Adipocyte (in vitro differentiated cells): Measurements from ENCODE around the gene TBC1D20.
"Not testable (repeated sequence)": the region's sequence is repeated elsewhere in the genome, so short reads cannot be mapped to it uniquely, and the experiment has no call there.

Source experiments
- DNase-seq: peaks from one replicate; pipeline ENCODE4 v3.0.0-alpha.2; 2015; ENCODE audit warnings: low read depth
- H3K27me3 ChIP-seq: replicated peaks from 2 replicates; pipeline ENCODE4 v1.7.0; 2013; ENCODE audit warnings: mild to moderate bottlenecking, low read length, moderate library complexity; ENCODE audit not compliant: control insufficient read depth, insufficient read depth
- H3K36me3 ChIP-seq: 2 replicates; pipeline ENCODE4 v1.7.0; 2013; ENCODE audit warnings: low read length, mild to moderate bottlenecking, moderate library complexity; ENCODE audit not compliant: control insufficient read depth, insufficient read depth, severe bottlenecking
- H3K4me1 ChIP-seq: 2 replicates; pipeline ENCODE4 v1.7.0; 2013; ENCODE audit warnings: mild to moderate bottlenecking, low read length, moderate library complexity; ENCODE audit not compliant: control insufficient read depth, insufficient read depth
- H3K4me3 ChIP-seq: 2 replicates; pipeline ENCODE4 v1.7.0; 2013; ENCODE audit warnings: mild to moderate bottlenecking, low read length, moderate library complexity
- H3K9ac ChIP-seq: 2 replicates; pipeline ENCODE4 v1.7.0; 2013; ENCODE audit warnings: mild to moderate bottlenecking, low read length, moderate library complexity
- H3K9me3 ChIP-seq: 2 replicates; pipeline ENCODE4 v1.7.0; 2013; ENCODE audit warnings: mild to moderate bottlenecking, low read length, moderate library complexity; ENCODE audit not compliant: control insufficient read depth

The TBC1D20 gene

DNA sequence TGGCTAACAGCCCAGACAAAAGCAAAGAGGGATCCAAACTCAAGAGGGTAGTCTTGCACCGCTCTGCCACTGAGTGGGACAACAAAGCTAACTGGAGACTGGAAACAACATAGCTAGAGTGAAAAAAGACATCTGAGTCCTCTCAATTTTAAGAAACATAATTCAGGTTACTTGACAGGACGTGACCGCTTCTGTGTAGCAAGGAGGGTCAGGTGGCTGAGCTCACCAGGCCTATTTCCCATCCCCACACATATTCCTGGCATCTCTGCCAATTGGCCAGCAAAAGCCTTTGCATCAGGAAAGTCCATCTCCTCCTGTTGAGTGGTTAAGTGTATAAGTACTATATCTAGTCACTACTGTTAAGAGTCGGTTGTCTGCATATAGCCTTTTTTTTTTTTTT is 25.3 kb upstream of the TBC1D20 start:
- no peak overlapping the region for H3K9ac ChIP-seq
- H3K4me1 ChIP-seq, result peaks cover 12% of the 10 kb centered on the region
- H3K27me3 ChIP-seq, result no peaks in the 10 kb centered on the region
- no peak for DNase-seq
- H3K4me3 ChIP-seq, result no peak overlapping the region
- peaks cover 86% of the 10 kb centered on the region for H3K36me3 ChIP-seq
- no peaks in the 10 kb centered on the region for H3K9me3 ChIP-seq

DNA sequence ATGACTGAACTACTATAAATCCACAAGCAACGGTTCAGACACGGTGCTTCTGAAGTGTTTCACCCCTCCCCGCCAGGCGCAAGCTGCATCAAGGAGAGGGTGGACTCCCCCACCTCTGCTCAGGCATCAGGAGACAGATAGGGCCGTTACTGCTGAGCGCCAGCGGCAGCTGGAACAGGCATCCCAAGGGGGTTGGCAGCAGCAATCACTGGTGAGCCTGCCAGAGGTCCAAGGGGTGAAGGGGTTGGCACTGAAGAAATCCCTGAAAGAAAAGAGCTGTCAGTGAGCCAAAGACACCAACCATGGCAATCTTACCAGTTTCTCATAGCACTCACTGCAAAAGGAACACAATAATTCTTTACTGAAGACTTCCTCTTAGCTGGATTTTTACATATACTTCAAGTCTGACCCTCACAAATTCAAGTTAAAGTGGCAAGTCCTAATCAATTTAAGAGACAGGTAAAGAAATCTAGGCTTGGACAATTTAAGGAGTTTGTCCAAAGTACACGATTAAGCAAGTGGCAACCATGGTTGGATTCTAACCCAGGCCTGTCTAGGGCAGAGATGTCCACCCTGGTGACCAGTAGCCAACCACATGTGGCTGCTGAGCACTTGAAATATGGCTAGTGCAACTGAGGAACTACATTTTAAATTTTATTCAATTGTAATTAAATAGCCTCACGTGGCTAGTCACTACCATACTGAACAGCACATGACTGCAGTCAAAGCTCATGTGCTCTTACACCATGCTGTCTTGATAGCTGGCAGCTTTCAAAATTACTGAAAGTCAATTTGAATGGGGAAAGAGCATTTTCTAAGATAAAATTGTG is 21.7 kb upstream of the TBC1D20 start:
- no peak for DNase-seq
- Histone ChIP-seq H3K9me3 (no peaks in the 10 kb centered on the region), H3K4me1 (peaks cover 10% of the 10 kb centered on the region), H3K36me3 (peaks cover 86% of the 10 kb centered on the region), H3K4me3 (no peak overlapping the region), H3K9ac (no peak overlapping the region), H3K27me3 (no peaks in the 10 kb centered on the region)

DNA sequence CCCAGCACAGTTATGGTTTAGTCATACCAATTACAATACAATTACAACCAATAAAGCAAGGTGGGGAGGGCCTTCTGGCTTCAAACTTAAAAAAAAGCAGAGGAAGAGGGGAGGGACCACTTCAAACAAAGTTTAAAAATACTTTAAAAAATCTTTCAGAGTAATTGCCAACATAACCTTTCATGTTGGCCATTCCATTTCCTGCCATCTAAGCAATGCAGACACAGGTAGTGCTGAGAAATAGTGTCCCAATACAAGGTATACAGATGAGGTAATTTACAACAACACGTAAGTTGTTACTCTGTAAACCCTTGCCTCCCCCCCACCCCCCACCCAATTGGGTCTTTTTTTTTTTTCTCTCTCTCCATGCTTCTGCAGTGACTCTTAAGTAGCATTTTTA is 18.8 kb upstream of the TBC1D20 start:
- H3K36me3 ChIP-seq, result peaks cover 62% of the 10 kb centered on the region
- H3K4me1 ChIP-seq, result peaks cover 27% of the 10 kb centered on the region
- no peak overlapping the region for H3K4me3 ChIP-seq
- H3K9me3 ChIP-seq, result no peaks in the 10 kb centered on the region
- DNase-seq, result no peak
- H3K27me3 ChIP-seq, result no peaks in the 10 kb centered on the region
- no peak overlapping the region for H3K9ac ChIP-seq

- no peak overlapping the region for H3K4me3 ChIP-seq
- peaks cover 31% of the 10 kb centered on the region for H3K4me1 ChIP-seq
- no peaks in the 10 kb centered on the region for H3K27me3 ChIP-seq
- H3K9ac ChIP-seq, result no peak overlapping the region
- no peaks in the 10 kb centered on the region for H3K9me3 ChIP-seq
- peaks cover 51% of the 10 kb centered on the region for H3K36me3 ChIP-seq
- DNase-seq, result no peak
These were observed 17.7 kb upstream of the TBC1D20 start for GRCh38 chr20:480044-480443.

DNA sequence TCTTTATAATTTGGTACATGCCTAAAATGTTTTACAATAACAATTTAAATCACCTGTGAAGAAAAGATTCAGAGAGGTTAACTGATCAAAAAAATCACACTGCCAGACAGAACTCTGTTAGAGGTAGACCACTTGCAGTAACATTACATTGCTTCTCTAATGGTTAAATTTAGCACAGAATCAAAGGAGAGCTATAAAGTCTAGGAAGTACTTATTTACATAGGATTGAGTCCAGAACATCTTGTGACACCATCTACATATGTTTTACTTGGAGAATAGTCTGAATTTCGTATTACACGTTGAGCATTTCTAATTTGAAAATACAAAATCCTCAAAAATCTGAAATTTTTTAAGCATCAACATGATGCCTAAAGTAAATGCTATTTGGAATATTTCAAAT is 17.2 kb upstream of the TBC1D20 start:
- Histone ChIP-seq H3K4me3 (no peak overlapping the region), H3K9me3 (no peaks in the 10 kb centered on the region), H3K4me1 (peaks cover 29% of the 10 kb centered on the region), H3K9ac (no peak overlapping the region), H3K27me3 (no peaks in the 10 kb centered on the region), H3K36me3 (peaks cover 51% of the 10 kb centered on the region)
- peak; percentile 24 for DNase-seq

GRCh38 chr20:478949-479429 is 16.7 kb upstream of the TBC1D20 start:
- peaks cover 46% of the 10 kb centered on the region for H3K36me3 ChIP-seq
- no peak overlapping the region for H3K4me3 ChIP-seq
- no peak overlapping the region for H3K9ac ChIP-seq
- no peaks in the 10 kb centered on the region for H3K9me3 ChIP-seq
- DNase-seq, result peak; percentile 89
- H3K4me1 ChIP-seq, result peaks cover 24% of the 10 kb centered on the region
- H3K27me3 ChIP-seq, result no peaks in the 10 kb centered on the region

- Histone ChIP-seq H3K36me3 (peaks cover 39% of the 10 kb centered on the region), H3K4me1 (peaks cover 21% of the 10 kb centered on the region), H3K9ac (peak overlapping the region; percentile 40), H3K4me3 (peak overlapping the region; percentile 8), H3K9me3 (no peaks in the 10 kb centered on the region), H3K27me3 (no peaks in the 10 kb centered on the region)
- DNase-seq, result peak; percentile 79
These were observed 15.9 kb upstream of the TBC1D20 start for GRCh38 chr20:478010-478948.

DNA sequence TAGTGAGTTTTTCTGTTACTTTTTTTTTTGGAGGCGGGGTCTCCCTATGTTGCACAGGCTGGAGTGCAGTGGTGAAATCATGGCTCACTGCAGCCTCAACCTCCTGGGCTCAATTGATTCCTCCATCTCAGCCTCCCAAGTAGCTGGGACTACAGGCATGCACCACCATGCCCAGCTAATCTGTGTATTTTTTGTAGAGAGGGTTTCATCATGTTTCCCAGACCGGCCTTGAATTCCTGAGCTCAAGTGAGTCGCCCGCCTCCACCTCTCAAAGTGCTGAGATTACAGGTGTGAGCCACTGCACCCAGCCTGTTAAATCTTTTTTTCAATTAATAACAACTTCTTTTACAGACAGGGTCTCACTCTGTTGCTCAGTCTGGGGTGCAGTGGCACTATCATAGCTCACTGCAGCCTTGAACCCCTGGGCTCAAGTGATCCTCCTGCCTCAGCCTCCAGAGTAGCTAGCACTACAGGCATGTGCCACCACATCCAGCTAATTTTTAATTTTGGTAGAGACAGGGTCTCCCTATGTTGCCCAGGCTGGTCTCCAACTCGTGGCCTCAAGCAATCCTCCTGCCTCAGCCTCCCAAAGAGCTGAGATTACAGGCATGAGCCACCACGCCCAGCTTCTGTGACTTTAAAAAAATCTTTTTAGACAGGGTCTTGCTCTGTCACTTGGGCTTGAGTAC is 14.4 kb upstream of the TBC1D20 start:
- not testable (repeated sequence) for H3K9ac ChIP-seq, H3K9me3 ChIP-seq, DNase-seq, H3K27me3 ChIP-seq, H3K4me3 ChIP-seq
- H3K4me1 ChIP-seq, result peaks cover 21% of the 10 kb centered on the region
- peaks cover 24% of the 10 kb centered on the region for H3K36me3 ChIP-seq

- no peak overlapping the region for H3K4me3 ChIP-seq
- peaks cover 21% of the 10 kb centered on the region for H3K4me1 ChIP-seq
- H3K9ac ChIP-seq, result no peak overlapping the region
- peak; percentile 29 for DNase-seq
- peaks cover 16% of the 10 kb centered on the region for H3K36me3 ChIP-seq
- no peaks in the 10 kb centered on the region for H3K27me3 ChIP-seq
- peaks cover 4% of the 10 kb centered on the region for H3K9me3 ChIP-seq
These were observed 13.4 kb upstream of the TBC1D20 start for GRCh38 chr20:475463-476357.

GRCh38 chr20:474581-474980 is 12.2 kb upstream of the TBC1D20 start:
- no peak for DNase-seq
- H3K4me1 ChIP-seq, result peaks cover 21% of the 10 kb centered on the region
- H3K9me3 ChIP-seq, result peaks cover 15% of the 10 kb centered on the region
- no peak overlapping the region for H3K4me3 ChIP-seq
- no peaks in the 10 kb centered on the region for H3K27me3 ChIP-seq
- H3K36me3 ChIP-seq, result peaks cover 6% of the 10 kb centered on the region
- H3K9ac ChIP-seq, result no peak overlapping the region
